ENCODE data around the gene WAPL.

The WAPL gene

DNA sequence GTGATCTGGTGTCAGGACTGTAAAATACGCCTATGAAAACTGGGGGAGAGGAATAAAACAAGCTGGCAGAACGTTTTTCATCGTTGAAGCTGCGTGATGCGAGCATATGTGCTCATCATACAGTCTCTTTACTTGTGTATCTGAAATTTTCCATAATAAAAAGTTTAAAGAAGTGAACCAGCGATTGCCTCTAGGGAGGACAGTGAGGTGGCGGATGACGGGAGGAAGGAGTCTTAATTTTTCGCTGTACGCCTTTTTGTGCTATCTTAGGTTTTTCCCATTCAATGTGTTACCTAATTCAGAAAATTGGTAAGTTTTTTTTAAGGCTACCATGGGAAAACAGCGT lies 891 bp upstream of the WAPL start:
- peak in 1 of 4 experiments; percentile 8 for DNase-seq

DNA sequence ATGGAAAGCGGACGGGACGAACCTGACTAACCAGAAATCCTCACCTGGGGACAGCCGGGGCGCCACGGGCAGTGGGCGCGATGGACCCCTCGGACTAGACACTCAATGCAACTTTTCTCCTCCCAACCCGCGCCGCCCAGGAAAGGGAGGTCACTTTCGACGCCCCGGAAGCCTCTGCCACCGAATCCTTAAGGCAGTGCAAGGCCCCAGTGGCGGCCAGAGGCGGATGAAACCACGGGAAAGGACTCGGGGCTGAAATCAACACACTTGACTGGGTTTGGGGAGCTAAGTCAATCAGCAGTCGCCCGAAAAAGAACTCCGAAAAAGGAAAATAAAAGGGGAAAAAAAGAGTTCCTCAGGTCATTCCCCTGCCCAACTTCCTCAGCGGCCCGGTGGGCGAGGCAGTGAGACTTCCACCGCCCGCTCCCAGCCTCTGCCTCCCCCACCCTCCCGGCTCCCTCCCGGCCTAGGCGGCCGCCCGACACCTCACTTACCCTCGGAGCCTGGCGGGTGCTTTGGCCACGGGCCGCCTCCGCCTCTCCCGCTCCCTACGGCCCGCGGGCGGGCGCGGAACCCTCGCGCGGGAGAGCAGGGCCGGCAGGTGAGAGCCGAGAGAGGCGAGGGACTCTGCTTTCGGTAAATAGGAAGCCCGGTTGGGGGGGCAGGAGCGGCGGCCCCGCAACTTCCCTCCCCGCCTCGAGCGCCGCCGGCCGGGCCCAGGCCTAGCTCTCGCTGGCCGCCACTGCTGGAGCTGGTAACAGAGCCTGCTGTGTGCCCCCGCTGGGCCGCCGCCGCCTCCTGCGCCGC lies 518 bp downstream of the WAPL start:
- DNase-seq, result peak; percentile 73 to 85 (median 78)

DNA sequence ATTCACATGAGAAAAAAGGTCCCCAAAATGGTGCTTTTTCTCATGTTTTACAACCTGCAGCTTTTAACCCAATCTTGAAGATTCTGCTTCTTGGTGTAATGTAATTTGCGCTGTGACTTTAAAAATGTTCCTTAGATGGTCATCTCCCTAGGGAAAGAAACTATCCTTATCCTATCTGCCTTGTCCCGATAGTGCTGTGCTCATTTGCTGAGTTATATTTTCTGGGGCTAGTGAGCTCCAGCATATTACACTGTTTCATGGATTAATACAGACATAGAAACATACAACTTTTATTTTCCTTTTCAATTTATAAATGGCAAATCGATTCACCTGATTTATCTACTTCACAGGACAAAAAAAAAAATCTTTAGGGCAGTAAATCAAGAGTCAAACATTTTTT lies 2.8 kb downstream of the WAPL start:
- DNase-seq, result no peak

DNA sequence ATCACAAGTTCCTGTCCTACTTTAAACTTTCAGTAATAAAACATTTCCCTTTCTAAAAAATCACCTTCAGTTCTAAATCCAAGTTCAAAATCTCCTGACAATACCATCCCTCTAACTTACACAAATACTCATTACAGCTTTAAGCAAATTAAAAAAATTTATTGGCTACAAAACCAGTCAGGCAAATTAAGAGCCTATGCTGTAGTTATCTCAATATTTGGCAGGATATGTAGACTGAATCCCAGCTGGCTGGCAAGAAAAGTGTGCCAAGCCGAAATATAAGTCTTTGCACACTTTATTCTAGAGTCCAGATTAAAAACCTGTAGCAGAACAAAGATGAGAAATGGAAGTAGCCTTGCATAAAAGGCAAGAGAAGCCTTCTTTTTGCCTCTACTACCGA lies 9.5 kb downstream of the WAPL start:
- no peak for DNase-seq

DNA sequence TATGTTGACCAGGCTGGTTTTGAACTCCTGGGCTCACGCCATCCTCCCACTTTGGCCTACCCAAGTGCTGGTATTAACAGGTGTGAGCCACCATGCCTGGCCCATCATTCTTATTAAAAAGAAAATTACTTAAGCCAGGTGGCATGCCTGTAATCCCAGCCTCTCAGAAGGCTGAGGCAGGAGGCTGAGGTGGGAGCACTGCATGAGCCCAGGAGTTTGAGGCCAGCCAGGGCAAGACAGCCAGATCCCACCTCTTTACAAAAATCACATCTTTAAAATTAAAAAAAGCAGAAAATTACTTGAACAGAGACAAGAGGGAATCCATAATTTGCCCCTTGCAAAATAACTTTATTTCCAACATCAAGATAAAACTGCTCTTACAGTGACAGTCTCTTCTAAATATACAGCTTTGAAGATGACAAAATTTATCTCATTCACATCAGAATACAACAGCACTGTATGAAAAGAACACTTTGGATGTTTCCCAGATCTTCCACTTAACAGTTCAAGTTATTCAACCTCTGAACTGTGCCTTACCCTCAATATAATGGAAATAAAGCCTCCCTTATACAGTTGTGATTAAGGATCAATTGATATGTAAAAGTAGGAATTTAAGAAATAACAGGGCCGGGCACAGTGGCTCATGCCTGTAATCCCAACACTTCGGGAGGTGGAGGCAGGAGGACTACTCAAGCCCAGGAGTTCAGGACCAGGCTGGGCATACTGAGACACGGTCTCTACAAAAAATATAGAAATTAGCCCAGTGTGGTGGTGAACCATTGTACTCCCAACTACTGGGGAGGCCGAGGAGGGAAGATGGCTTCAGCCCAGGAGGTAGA lies 10.3 kb downstream of the WAPL start:
- DNase-seq, result no peak

DNA sequence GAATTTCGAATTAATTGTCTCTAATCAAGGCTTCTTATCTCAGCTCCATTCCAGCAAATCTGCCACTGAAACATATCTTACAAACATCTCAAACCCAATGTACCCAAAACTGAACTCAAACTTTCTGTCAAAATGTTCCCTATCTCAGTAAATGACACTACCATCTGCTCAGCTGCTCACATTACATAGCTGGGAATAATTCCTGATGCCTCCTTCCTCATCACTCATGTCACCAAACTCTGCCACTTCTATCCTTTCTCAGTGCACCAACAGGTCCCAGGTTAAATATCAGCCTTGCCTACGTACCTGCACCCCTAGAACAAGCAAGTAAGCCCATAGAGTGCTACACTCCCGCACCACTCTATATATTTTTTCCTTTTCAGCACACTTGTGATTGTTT lies 12.4 kb downstream of the WAPL start:
- DNase-seq, result no peak

DNA sequence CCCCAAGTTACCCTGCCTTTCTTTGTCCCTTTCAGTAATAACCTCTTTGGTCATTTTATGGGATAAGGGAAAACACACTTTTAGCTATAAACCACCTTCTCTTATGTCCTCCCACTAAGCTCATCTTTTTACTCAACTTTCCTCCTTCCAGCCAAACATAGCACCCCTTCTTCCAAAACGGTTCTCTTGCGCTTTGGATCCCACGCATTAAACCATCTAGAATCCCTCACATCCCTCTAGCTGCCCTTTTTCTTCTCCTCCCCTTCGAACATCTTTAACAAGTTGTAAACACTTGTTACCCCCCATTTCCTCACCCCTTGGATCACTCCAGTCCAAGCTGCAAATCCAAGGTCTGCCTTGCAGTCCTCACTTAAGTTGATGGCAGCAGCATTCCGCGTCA lies 13.4 kb downstream of the WAPL start:
- DNase-seq, result no peak

DNA sequence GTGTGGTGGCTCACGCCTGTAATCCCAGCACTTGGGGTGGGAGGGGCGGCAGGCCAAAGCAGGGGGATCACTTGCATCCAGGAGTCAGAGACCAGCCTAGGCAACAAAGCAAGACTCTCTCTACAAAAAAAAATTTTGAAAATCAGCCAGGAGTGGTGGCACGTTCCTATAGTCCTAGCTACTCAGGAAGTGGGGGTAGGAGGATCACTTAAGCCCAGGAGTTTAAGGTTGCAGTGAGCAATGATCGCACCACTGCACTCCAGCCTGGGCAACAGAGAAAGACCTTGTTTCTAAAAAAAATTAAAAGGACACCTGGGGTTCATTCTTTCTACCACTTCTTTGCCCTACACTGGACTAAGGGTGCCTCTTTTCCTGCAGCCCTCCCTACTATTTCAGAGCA lies 15.1 kb downstream of the WAPL start:
- no peak for DNase-seq

DNA sequence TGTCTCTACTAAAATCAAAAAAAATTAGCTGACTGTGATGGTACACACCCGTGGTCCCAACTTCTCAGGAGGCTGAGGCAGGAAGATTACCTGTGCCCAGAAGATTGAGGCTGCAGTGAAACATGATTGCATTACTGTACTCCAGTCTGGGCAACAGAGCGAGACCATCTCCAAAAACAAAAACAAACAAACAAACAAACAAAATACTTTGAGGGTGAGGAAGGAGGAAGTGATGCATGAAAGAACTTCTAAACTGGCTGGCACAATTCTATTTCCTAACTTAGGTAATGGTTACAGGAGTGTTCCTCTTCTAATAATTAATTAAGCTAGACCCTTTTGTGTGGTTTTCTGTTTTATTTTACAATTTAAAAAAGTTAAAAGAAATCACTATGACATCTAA lies 15.5 kb downstream of the WAPL start:
- DNase-seq, result no peak

DNA sequence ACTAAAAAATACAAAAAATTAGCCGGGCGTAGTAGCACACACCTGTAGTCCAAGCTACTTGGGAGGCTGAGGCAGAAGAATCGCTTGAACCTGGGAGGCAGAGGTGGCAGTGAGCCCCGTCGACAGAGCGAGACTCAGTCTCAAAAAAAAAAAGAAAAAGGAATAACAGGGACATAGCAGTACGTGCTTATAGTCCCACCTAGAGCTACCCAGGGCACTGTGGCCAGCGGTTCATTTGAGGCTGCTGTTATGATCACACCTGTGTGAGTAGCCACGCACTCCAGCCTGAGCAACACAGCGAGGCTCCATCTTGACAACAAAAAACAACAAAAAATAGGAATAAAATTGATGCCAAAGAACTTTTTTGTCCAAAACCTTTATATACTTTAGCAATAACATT lies 17.1 kb downstream of the WAPL start:
- DNase-seq, result no peak

DNA sequence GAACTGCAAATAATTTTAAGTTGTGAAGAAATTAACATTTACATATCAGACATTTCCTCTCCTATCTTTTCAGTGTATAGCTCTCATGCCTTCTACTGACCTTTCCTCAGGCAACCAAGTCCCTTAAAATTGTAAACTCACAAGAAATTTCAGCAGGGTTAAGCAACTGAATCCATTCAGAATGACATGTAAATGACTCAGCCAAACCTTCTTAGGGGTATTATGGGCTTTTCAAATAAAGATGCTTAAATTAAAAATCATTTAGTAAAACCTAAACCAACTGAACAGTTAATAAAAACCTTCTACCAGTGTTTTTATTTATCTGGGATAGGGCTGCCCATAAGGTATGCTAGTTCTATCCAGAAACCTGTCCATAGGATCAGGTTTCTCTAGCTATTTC lies 20.7 kb downstream of the WAPL start:
- DNase-seq, result no peak

DNA sequence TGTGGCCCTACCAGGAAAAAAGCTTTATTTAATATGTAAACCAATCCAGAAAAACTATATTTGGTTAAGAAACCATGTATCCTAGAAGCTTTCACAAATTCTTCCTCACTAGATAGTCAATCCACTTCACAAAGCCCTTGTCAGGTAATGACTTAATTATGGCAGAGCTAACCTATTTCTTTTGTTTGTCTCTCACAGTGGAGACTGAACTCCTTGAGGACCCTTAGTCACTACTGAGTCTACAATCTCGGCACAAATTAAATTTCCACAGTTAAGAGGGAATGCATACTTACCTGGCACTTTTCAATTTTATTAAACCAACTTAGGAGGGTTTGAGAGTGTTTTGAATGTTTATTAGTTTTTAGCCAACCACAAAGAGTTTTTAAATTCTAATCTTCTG lies 23.0 kb downstream of the WAPL start:
- DNase-seq, result no peak

DNA sequence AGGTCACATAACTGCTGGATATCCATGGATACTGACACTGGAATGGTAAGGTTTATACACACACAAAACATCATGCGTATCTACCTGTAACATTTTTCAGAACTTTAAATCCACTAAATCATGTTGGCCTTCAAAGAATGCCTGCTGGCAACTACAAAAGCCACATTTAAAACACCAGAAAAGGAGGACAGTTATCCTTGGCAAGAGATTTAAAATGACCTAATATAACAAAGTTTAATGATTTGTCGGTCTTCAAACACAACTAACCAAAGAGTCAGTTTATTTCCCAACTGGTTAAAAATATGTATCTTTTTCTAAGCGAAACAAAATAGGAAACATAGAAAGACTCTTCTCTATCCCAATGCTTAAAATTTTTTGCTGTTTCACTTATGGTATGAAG lies 24.0 kb downstream of the WAPL start:
- DNase-seq, result no peak

DNA sequence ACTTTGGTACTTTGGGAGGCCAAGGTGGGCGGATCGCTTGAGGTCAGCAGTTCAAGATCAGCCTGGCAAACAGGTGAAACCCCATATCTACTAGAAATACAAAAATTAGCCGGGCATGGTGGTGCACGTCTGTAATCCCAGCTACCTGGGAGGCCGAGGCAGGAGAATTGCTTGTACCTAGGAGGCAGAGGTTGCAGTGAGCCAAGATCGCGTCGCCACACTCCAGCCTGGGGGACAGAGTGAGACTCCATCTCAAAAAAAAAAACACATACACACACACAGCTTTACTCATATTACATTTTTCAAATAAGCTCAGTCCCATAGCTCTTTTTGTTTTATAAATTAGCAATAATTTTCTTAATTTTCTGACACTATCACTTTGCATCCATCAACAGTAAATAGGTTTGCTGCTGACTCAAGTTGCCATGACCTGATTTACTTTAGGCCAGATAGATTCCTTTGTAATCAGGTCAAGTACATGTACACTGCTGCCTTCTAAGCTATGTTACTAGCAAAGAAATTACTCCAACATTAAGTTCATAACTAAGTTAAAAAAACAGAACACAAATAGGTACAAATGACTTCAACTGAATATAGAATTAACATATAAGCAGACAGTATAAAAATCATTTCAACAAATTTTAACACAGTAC lies 31.5 kb downstream of the WAPL start:
- no peak for DNase-seq

DNA sequence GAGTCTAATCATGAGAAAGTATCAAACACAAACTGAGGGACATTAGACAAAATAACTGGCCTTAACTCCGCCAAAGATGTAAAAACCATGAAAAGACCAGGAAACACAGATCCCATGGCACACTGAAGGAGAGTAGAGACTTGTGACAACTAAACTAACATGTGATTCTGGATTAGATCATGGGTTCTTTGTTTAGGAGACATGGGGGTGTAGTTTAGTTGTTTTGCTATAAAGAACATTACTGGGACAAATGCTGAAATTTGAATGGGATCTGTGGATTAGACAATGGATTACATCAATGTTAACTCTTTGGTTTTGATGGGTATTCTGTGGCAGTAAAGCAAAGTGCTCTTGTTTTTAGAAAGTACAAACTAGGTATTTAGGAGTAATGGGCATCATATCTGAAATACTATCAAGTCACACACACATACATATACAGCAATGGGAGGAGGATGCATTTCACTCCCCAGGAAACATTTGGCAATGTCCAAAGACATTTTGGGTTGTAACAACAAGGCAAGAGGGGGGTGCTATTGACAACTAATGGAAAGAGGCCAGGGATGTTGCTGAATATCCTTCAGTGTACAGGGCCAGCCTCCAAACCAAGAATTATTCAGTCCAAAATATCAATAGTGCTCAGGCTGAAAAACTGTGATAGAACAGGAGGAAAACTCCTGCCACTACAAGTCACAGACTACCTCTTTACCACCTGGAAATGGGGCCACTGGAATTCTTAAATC lies 32.4 kb downstream of the WAPL start:
- peak in 1 of 4 experiments; percentile 11 for DNase-seq

DNA sequence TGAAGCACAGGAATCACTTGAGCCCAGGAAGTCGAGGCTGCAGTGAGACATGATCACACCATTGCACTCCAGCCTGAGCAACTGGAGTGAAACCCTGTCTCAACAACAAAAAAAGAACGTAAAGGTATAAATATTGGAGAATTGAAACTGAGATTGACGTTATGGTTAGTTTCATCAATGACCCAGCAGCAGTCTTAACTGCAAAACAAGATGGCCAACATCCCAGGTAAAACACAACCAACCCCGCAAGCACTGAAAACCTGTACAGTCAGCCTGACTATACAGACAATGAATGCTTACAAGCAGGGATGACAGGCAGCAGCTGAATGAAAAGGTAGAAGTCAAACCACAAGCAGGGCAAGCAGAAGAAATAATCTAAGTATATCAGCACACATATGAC lies 34.7 kb downstream of the WAPL start:
- no peak for DNase-seq

DNA sequence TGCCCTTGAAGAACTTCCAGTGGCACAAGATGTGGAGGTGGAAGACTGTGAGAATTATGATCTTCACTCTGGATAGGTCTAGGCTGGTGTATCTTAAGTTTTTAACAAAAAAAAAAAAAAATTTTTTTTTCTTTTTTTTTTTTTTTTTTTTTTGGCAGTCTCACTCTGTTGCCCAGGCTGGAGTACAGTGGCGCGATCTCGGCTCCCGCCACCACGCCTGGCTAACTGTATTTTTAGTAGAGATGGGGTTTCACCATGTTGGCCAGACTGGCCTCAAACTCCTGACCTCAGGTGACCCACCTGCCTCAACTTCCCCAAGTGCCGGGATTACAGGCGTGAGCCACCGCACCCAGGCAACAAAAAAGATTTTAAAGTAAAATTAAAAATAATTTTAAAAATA lies 37.9 kb downstream of the WAPL start:
- DNase-seq, result no peak

DNA sequence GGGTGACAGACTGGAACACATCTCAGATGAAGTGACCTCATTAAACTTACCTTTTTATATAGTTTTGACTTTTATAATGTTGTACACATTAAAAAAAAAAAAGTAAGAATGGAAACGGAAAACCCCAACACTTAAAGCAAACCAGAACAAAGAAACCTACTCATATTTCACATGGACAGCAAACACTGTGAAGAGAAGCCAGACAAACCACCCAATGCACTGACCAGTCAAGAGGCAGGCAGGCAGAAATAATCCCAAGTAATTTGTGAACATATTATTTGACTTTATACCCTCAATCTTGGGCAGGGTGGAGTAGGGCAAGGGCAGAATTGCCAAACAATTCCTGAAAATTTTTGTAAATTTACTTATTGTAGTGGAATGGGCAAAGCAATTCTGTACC lies 39.8 kb downstream of the WAPL start:
- no peak for DNase-seq

DNA sequence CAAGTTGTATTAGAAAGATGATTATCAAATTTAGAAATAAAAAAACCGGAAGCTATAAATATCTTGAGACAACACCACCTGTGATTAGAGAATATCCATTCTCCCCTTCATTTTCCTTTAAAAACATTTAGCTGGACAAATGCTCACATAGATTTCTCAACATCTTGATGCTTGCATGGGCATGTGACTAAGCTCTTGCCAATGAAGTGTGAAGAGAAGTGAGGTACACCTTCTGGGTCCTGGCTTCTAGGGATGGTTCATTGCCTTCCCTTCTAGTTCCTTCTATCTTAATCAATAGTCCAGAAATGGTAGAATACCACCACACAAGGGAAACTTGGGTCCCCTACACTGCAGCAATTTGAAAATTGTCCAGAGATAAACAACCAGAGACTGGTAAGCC lies 41.0 kb downstream of the WAPL start:
- peak in 1 of 4 experiments; percentile 6 for DNase-seq

DNA sequence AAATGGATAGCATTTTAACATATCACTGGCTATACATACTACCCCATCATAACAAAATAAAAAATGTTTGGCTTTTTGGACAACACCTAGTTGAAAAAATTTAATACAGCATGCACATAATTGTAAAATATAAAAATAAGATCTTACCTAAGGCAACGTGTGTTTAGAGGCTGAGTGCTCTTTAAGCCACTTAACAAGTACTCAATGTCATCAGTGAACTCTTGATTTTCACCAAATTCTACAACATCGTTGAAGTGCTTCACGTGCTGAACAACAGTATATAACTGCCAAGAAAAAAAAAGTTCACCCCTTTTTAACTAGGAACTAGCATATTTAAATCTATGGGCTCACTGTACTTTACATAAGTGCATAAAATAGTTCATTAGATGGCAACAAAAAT lies 49.5 kb downstream of the WAPL start:
- no peak for DNase-seq

DNA sequence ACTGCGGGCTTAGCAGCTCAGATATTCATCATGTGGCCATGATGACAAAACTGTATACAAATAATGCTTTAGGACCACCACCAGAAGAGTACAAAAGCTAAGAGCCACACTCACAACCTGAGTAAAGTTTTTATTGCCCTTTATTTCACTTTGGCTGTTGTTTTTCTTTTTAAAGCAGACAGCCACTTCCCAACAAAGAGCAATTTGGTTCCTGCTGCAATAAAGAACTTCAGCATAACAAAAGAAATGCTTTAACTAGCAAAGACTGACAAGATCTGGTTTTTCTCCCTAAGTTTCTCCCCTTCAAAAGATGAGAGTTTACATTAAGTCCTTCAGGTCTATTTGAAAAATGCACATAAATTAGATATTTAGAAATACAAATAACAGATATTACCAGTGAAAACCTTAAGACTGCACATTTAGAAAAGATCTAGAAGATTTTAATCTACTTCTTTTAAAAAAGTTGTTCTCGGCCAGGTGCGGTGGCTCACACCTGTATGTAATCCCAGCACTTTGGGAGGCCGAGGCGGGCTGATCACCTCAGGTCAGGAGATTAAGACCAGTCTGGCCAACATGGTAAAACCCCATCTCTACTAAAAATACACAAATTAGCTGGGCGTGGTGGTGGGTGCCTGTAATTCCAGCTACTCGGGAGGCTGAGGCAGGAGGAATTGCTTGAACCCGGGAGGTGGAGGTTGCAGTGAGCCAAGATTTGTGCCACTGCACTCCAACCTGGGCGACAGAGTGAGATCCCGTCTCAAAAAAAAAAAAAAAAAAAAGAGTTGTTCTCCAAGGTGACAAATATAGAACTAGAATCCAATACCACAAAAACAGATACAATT lies 59.4 kb downstream of the WAPL start:
- no peak for DNase-seq

DNA sequence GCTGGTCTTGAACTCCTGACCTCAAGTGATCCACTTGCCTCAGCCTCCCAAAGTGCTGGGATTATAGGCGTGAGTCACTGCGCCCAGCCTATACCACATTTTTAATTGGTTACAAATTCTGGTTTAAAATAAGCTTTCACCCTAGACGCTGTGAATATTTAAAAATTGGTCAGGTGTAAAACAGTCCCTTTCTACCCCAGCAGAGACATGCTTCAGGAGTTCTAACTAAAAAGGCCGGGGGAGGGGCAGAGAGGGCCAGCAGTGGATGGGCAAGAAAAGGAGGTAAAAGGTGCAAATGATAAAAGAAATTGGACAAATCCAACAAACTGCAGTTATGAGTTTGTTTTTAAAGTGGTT lies 70.0 kb downstream of the WAPL start:
- DNase-seq, result no peak

Measured in suppressor macrophage (primary cell).